GM18951 (cell line): ENCODE results near the gene TPRA1.

ENCODE experiments used
- POLR2A ChIP-seq: IDR thresholded peaks from 4 replicates; pipeline ENCODE4 v1.6.1; 2011; ENCODE audit warnings: mild to moderate bottlenecking; ENCODE audit not compliant: insufficient read length, insufficient read depth; ENCODE audit errors: extremely low read depth
- in situ Hi-C: fragments of 300-500 bp; cut with MboI; formaldehyde crosslinking; loops from one replicate; pipeline ENCODE4 v1.12.0; 2022; ENCODE audit warnings: low sequenced_read_pairs, mixed read lengths, inconsistent platforms; ENCODE audit not compliant: unreplicated experiment

The TPRA1 gene

GRCh38 chr3:127529346-127530188 lies 61.0 kb downstream of the TPRA1 start:
- in situ Hi-C loops: no loop called here
- TF ChIP-seq POLR2A: no peak

GRCh38 chr3:127525373-127525772 lies 65.2 kb downstream of the TPRA1 start:
- in situ Hi-C loops: no loop called here
- TF ChIP-seq POLR2A: no peak

DNA sequence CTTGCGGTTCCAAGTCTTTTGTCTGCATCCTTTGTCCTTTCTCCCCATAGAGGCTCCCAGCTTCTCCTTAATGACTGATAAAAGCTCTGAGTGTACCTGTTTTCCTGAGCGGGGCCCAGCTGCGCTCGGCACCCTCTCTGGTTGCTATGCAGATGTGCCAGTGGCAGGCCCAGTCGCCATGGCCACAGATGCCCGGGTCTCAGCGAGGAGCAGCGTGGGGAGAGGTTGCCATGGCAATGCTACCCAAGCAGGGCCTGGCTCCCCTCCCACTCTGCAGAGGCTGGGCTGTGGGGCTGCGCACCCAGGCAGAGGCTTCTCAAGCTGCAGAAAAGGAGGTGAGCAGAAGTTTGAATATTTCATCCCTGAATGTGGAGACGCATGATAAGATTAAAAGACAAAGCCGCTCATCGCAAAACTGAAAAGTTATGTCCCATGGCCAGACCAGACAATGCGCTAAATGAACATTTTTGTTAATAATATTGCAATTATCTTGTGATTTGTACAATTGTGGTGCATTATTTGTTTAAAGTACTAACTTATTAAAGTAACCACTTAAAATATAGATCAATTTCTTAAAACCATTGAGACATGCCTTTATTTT lies 66.1 kb downstream of the TPRA1 start:
- in situ Hi-C loops: no loop called here
- TF ChIP-seq POLR2A: no peak
